ENCODE results near the gene SLC25A6.
"Not testable (repeated sequence)": the region's sequence is repeated elsewhere in the genome, so short reads cannot be mapped to it uniquely, and the experiment has no call there.

Gene SLC25A6

GRCh38 chrX:1389181-1389992, 2.5 kb downstream of the SLC25A6 start:
- DNase-seq = no peak

GRCh38 chrX:1388651-1389050, 3.3 kb downstream of the SLC25A6 start:
- DNase-seq = no peak

GRCh38 chrX:1387141-1387776, 4.7 kb downstream of the SLC25A6 start:
- no peak for DNase-seq

- DNase-seq = no peak
Observed at GRCh38 chrX:1386338-1387127, 5.4 kb downstream of the SLC25A6 start.

GRCh38 chrX:1385253-1386223, 6.4 kb downstream of the SLC25A6 start:
- DNase-seq = no peak

- DNase-seq = no peak
Observed at GRCh38 chrX:1384658-1385252, 7.2 kb downstream of the SLC25A6 start.

GRCh38 chrX:1380672-1381233, 11.2 kb downstream of the SLC25A6 start:
- DNase-seq = no peak

GRCh38 chrX:1378306-1378759, 13.6 kb downstream of the SLC25A6 start:
- no peak for DNase-seq

GRCh38 chrX:1368385-1368698, 23.6 kb downstream of the SLC25A6 start:
- DNase-seq = no peak

GRCh38 chrX:1366363-1366762, 25.6 kb downstream of the SLC25A6 start:
- not testable (repeated sequence) for DNase-seq

GRCh38 chrX:1361910-1362309, 30.0 kb downstream of the SLC25A6 start:
- no peak for DNase-seq

GRCh38 chrX:1361275-1361674, 30.6 kb downstream of the SLC25A6 start:
- no peak for DNase-seq

- no peak for DNase-seq
Observed at GRCh38 chrX:1360171-1360570, 31.7 kb downstream of the SLC25A6 start.

GRCh38 chrX:1359477-1359873, 32.4 kb downstream of the SLC25A6 start:
- DNase-seq = no peak

GRCh38 chrX:1358793-1359476, 33.0 kb downstream of the SLC25A6 start:
- DNase-seq = no peak

- no peak for DNase-seq
Observed at GRCh38 chrX:1357993-1358392, 33.9 kb downstream of the SLC25A6 start.

GRCh38 chrX:1355131-1356046, 36.5 kb downstream of the SLC25A6 start:
- no peak for DNase-seq

GRCh38 chrX:1354036-1355019, 37.6 kb downstream of the SLC25A6 start:
- no peak for DNase-seq
